Erythroblast (primary cell): ENCODE measurements around the gene VEGFB.

Source experiments
- GATA1 ChIP-seq: IDR thresholded peaks from 2 replicates; pipeline ENCODE4 v1.6.1; 2011; ENCODE audit warnings: low read depth, mild to moderate bottlenecking, control low read depth, low read length, moderate library complexity
- POLR2A ChIP-seq: IDR thresholded peaks from 2 replicates; pipeline ENCODE4 v1.6.1; 2011; ENCODE audit warnings: mild to moderate bottlenecking, low read length

DNA sequence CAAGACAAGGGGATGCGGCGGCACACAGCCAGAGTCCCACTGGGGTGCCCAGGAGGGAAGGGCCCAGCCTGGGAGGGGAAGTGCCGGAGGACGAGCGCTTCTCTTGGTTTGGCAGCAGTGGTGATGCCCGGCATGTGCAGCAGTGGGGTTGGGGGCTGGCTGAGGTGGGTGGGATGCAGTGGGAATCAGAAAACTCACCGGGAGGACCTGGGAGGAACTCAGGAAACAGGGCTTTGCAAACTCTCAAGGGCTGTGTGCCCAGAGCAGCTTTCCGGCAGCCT is 24.9 kb upstream of the VEGFB start:
- TF ChIP-seq POLR2A (no peak), GATA1 (no peak)
